Measurements from ENCODE around the gene MEMO1. TPM values are rescaled to one million over a fixed set of nuclear protein-coding genes. Genes with fewer than 3 reads are reported as not detected.
"Not testable (repeated sequence)": the region's sequence is repeated elsewhere in the genome, so short reads cannot be mapped to it uniquely, and the experiment has no call there.

The MEMO1 gene
- 41.8 TPM for polyA plus RNA-seq (ENCODE audit: insufficient read length)

DNA sequence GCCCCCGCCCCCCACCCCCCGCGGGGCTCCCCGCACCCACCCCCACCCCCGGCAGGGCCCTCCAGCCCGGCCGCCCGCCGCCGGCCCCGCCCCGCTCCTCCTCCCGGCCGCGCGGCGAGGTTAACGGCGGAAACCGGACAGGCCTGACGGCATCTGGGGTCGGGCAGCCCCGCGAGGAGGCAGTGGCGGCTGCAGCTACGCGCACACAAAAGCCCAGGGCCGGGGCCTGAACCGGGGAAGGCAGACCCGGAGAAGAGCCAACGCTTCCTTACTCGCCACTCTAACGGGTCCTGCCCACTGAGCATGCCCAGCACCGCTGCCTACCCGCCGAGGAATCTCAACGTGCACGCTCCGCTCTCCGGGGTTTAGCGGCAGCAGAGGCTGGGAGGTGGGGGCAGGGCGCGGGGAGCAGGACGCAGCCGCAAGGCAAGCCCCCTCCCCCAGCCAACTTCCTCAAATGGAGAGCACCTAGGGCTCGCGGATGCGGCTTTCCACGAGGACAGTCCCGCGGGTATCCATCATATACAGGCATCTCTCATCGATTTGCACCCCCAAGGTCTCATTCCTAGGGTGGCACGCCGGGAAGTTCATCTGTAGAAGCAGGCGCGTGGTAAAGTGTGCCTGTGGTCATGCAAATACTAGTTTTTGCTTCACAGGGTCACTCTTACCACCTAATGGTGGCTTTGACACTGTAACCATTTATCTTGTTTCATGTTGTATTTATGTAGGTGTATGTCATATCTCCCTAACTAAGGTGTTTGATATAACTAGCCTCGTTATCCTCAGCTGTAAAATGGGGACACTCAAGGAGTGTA lies at the start of gene MEMO1:
TSS of gene MEMO1 (minus strand) at position 339 of the 815 bp plus-strand sequence. CDS start 761 bp downstream, outside the sequence.
- peak; percentile 70 for DNase-seq (ENCODE audit: low read depth)

DNA sequence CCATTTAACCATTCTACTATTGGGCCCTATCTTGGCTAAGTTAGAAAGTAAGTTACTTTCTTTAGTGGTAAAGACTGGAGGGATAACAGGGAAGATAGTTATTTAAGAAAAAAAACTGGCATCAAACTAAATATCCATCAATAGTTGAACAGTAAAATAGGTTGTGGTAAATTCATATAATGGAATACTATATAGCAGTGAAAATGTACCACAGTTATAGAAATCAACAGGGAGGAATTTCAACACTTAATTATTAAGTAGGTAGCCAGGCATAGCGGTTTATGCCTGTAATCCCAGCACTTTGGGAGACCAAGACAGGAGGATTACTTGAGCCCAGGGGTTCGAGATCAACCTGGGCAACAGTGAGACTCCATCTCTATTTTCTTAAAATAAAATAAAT lies 49.5 kb upstream of the MEMO1 start:
- DNase-seq (ENCODE audit: low read depth), result no peak

DNA sequence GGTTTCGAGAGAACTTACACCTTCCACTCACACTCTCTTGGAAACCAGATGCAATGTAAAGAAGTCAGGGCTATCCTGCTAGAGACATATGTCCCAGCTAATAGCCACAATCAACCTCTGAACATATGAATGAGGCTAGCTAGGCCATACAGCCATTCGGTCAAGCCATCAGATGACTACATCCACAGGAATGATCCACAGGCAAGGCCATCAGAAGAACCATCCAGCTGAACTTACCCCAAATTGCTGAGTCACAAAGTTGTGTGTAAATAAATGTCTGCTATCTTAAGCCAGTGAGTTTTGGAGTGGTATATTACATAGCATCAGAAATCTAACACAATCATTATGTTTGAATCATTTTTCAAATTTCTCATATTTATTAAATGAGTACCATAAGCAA lies 47.3 kb upstream of the MEMO1 start:
- DNase-seq (ENCODE audit: low read depth), result no peak

GRCh38 chr2:32054583-32054982 lies 43.8 kb upstream of the MEMO1 start:
- not testable (repeated sequence) for DNase-seq (ENCODE audit: low read depth)

DNA sequence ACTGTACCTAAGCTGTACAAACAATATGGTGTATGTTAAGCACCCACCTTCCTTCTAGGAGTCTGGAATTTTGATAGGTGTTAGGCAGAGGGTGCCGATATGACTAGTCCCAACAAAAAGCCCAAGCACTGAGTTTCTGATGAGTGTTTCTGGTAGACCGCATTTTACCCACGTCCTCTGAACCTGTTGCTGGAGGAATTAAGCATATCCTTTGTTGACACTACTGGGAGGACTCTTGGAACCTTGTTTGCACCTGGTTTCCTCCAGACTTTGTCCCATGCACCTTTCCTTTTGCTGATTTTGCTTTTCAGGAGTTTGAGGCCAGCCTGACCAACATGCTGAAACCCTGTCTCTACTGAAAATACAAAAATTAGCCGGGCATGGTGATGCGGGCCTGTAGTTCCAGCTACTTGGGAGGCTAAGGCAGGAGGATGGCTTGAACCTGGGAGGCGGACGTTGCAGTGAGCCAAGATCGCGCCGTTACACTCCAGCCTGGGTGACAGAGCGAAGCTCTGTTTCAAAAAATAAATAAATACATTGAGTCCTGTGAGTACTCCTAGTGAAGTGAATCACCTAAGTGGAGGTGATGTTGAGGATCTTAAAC lies 41.1 kb upstream of the MEMO1 start:
- DNase-seq (ENCODE audit: low read depth), result no peak

- DNase-seq (ENCODE audit: low read depth), result no peak
These were observed 32.8 kb upstream of the MEMO1 start for GRCh38 chr2:32043561-32043960.

- peak; percentile 86 for DNase-seq (ENCODE audit: low read depth)
These were observed 28.8 kb upstream of the MEMO1 start, which contains the start of gene DPY30 for GRCh38 chr2:32039447-32040219. TSS of gene DPY30 (minus strand) at chr2:32039805. CDS start at chr2:32039456, 349 bp downstream.

GRCh38 chr2:32034198-32034887 lies 23.5 kb upstream of the MEMO1 start:
- DNase-seq (ENCODE audit: low read depth), result not testable (repeated sequence)

DNA sequence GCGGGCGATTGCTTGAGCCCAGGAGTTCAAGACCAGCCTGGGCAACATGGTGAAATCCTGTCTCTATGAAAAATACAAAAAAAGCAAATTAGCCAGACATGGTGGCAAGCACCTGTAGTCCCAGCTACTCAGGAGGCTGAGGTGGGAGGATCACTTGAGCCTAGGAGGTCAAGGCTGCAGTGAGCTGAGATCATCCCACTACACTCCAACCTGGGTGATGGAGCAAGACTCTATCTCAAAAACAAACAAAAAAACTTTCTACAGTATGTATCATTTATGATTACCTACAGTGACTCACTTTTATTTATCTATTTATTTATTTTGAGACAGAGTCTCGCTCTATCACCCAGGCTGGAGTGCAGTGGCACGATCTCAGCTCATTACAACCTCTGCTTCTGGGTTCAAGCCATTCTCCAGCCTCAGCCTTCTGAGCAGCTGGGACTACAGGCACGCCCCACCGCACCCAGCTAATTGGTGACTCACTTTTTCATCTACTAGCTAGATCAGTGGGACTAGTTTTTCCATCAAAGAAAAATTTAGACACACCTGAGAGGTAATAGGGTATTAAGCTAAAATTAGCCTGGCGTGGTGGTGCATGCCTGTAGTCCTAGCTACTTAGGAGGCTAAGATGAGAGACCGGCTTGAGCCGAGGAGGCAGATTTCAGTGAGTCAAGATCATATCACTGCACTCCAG lies 8.1 kb upstream of the MEMO1 start:
- not testable (repeated sequence) for DNase-seq (ENCODE audit: low read depth)

- no peak for DNase-seq (ENCODE audit: low read depth)
These were observed 2.1 kb upstream of the MEMO1 start for GRCh38 chr2:32012872-32013271.

- DNase-seq (ENCODE audit: low read depth), result no peak
These were observed 715 bp upstream of the MEMO1 start for GRCh38 chr2:32011485-32011960.

DNA sequence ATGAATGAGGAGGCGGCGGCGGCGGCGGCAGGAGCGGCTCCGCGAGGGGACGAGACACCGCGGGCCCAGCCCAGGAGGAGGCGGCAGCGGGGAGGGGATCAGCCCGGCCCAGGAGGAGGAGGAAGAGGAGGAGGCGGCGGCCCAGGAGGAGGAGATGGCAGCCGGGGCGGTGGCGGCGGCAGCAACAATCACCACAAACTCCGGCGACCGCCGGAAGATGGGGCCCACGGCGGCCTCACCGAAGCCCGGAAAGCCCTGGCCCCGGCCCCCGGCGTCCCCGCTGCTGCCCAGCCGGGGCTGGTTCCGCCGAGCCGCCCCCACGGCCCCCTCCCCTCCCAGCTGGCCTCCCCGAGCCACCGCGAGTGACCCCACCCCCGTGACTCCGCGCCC lies 533 bp downstream of the MEMO1 start:
- not testable (repeated sequence) for DNase-seq (ENCODE audit: low read depth)

DNA sequence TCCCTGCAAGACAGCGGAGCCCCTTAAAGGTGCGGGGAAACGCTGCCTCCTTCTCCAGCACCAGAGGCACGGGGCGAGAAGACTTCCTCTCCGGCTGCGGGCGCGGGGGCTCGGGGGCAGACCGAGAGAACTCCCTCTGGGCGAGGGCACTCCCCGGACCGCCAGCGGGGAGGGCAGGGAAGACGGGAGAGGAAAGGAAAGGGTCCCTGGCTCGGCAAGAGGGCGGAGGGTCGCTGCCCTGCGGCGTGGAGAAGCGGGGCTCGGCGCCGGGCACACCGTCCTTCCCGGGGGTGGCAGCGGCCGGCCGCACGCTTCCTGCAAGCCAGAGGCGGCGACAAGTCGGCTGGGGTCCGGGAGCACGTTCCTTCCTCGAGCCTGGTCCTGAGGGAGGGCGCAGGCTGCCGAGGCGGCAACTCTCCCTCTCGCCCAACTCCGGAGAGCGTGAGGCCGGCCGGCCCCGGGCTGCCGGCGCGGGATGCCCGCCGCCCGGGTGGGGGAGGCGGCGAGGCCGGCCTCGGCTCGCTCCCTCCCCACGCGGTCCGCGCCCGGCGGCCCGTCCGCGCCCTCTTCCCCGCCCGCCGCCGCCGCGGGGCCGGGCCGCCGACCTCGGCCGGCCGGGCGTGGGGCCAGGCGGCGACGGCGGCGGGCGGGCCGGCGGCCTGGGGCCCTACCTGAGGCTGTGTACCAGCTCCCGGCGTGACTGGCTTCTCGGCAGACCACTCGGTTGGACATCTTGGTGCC lies 1.1 kb downstream of the MEMO1 start:
- DNase-seq (ENCODE audit: low read depth), result no peak

DNA sequence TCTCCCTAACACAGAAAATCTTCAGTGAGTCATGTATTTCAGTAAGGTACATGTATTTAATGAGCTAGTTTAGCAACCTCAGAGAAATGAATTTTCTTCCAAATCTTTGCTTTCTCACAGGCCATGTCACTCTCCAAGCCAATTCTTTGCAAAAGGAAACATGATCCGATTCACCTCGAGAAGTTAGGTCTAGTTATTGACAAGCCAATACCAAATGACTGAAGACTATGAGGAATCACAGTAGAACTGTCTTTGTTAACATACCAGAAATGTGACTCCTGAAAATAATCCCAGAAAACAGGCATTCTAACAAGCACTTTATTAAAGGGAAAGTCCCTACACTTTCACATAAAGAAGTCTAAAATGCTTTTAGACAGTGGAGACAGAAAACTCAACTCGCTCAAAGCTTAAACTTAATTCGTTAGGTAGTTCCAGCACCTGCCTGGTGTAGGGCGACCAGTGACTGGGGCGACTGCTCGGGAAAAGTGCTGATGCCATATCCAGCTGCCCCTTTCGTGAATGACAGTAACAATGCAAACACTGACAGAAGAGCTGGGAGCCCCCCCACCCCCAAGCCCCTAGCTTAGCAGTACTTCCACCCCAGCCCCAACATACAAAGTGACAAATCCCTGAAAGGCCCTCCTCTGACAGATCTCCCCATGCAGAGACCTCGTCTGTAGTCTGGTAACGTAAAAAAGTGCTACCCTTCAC lies 1.8 kb downstream of the MEMO1 start:
- DNase-seq (ENCODE audit: low read depth), result no peak

DNA sequence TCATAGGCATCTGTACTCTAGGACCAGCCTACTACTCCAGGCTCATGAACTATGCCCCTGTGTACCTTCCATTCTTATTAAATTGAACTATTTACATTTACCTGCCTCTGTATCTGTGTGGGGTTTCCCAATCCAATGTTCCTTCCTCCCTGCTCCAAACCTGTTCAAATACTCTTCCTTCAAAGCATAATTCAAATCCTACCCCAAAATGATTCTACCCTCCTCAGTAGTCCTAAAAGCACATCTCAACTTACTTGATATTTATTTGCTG lies 3.8 kb downstream of the MEMO1 start:
- no peak for DNase-seq (ENCODE audit: low read depth)

GRCh38 chr2:32005371-32005976 lies 5.3 kb downstream of the MEMO1 start:
- no peak for DNase-seq (ENCODE audit: low read depth)

GRCh38 chr2:32003791-32004190 lies 7.0 kb downstream of the MEMO1 start:
- no peak for DNase-seq (ENCODE audit: low read depth)

DNA sequence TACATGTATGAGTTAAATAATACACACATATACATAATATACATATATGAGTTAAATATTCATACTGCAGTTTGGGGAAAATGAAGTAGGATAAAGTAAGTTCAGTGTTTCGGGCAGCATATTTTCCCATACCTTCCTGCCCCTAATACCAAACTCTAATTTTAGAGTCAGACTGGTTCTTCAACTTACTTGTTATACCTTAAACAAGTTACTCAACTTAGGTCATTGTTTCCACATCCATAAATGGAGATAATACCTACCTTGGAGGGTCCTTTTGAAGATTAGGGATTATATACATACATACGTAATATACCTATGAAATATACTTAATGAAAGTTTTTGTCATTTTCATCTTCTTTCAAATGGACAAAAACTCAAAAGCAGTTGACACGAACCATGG lies 8.4 kb downstream of the MEMO1 start:
- no peak for DNase-seq (ENCODE audit: low read depth)

DNA sequence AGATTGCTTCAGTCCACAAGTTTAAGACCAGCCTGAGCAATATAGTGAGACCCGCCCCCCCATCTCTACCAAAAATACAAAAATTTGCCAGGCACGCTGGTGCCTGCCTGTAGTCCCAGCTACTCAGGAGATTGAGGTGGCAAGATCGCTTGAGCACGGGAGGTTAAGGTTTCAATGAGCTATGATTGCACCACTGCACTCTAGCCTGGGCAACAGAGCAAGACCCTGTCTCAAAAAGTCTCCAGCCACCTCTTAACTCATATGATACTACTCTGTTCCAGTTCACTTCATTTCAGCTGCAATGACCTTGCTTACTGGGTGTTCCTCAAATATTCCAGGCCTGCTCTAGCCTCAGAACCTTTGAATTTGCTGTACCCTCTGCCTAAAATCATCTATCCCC lies 11.4 kb downstream of the MEMO1 start:
- no peak for DNase-seq (ENCODE audit: low read depth)

Data from forelimb muscle (tissue), 1 donor.